HUES48 (cell line): ENCODE measurements around the gene CPA5.

Source experiments
- H3K27ac ChIP-seq: one replicate; pipeline ENCODE4 v1.7.0; 2013; ENCODE audit warnings: low read depth, low read length, inconsistent platforms
- H3K27me3 ChIP-seq: 2 replicates; pipeline ENCODE4 v1.6.1; 2013; ENCODE audit warnings: mild to moderate bottlenecking, low read length; ENCODE audit not compliant: control insufficient read depth, insufficient read depth
- H3K36me3 ChIP-seq: 2 replicates; pipeline ENCODE4 v1.6.1; 2013; ENCODE audit warnings: low read length; ENCODE audit not compliant: control insufficient read depth, insufficient read depth
- H3K4me1 ChIP-seq: 2 replicates; pipeline ENCODE4 v1.6.1; 2013; ENCODE audit warnings: mild to moderate bottlenecking, low read length; ENCODE audit not compliant: control insufficient read depth, insufficient read depth
- H3K4me3 ChIP-seq: 2 replicates; pipeline ENCODE4 v1.5.1; 2013; ENCODE audit warnings: mild to moderate bottlenecking, low read depth, low read length
- H3K9ac ChIP-seq: 2 replicates; pipeline ENCODE4 v1.6.1; 2013; ENCODE audit warnings: mild to moderate bottlenecking, low read depth, low read length, moderate library complexity
- H3K9me3 ChIP-seq: 2 replicates; pipeline ENCODE4 v1.6.1; 2013; ENCODE audit warnings: low read length; ENCODE audit not compliant: control insufficient read depth, insufficient read depth

CPA5 gene

GRCh38 chr7:130350945-130351790, 6.6 kb downstream of the CPA5 start:
- H3K9me3 ChIP-seq: no peaks in the 10 kb centered on the region
- 0 out of 2 replicates have a peak overlapping the region, but pooled peaks have one; percentile 12 for H3K9ac ChIP-seq
- no peaks in the 10 kb centered on the region for H3K36me3 ChIP-seq
- no peak overlapping the region for H3K4me3 ChIP-seq
- H3K27me3 ChIP-seq: no peaks in the 10 kb centered on the region
- peaks cover 27% of the 10 kb centered on the region for H3K4me1 ChIP-seq
- peak overlapping the region; percentile 19 for H3K27ac ChIP-seq

DNA sequence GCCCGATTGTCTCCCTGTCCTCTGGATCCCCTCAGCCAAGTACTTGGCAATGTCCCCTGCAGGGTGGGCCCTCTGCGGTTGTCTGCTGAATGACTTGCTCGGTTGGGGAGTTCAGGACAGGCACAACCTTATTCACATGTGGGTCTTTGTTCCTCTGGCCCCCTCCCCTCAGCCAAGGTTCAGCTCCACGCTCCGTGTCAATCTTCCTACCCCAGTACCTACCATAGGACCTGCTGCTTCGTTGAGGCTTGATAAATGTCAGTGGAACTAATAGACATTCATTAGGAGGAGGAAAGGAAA, 7.1 kb downstream of the CPA5 start:
- peak overlapping the region; percentile 19 for H3K27ac ChIP-seq
- H3K27me3 ChIP-seq: no peaks in the 10 kb centered on the region
- 0 out of 2 replicates have a peak overlapping the region, but pooled peaks have one; percentile 12 for H3K9ac ChIP-seq
- H3K4me3 ChIP-seq: no peak overlapping the region
- no peaks in the 10 kb centered on the region for H3K9me3 ChIP-seq
- H3K4me1 ChIP-seq: peaks cover 29% of the 10 kb centered on the region
- no peaks in the 10 kb centered on the region for H3K36me3 ChIP-seq

- H3K27ac ChIP-seq: peak overlapping the region; percentile 19
- H3K9me3 ChIP-seq: no peaks in the 10 kb centered on the region
- no peak overlapping the region for H3K4me3 ChIP-seq
- no peaks in the 10 kb centered on the region for H3K36me3 ChIP-seq
- H3K27me3 ChIP-seq: no peaks in the 10 kb centered on the region
- H3K4me1 ChIP-seq: peaks cover 32% of the 10 kb centered on the region
- no peak overlapping the region for H3K9ac ChIP-seq
Measured at GRCh38 chr7:130352194-130353074, 7.8 kb downstream of the CPA5 start.

DNA sequence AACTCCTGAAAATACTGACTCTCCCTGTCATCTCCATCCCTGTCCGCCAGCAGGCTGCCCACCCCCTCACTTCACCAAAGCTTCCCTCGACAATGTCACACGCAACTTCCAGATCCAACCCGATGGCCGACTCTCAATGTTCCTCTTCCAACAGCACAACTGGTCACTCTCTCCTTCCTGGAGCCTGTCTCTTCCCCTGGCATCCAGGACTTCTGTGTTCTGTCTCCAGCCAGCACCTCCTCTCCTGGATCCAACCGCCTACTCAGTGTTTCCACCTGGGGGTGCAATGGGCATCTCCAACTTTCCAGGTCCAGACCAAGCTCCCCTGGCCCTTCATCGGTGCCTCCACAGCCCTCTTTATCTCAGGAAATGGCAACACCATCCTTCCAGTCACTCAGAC, 8.6 kb downstream of the CPA5 start:
- Histone ChIP-seq H3K27ac (no peak overlapping the region), H3K9me3 (no peaks in the 10 kb centered on the region), H3K27me3 (no peaks in the 10 kb centered on the region), H3K9ac (no peak overlapping the region), H3K4me1 (peaks cover 32% of the 10 kb centered on the region), H3K36me3 (no peaks in the 10 kb centered on the region), H3K4me3 (no peak overlapping the region)

GRCh38 chr7:130356121-130356875, 11.7 kb downstream of the CPA5 start:
- Histone ChIP-seq H3K27me3 (no peaks in the 10 kb centered on the region), H3K9ac (no peak overlapping the region), H3K4me1 (peaks cover 25% of the 10 kb centered on the region), H3K4me3 (peak overlapping the region; percentile 11; the same call in 1 of the 2 replicates), H3K9me3 (no peaks in the 10 kb centered on the region), H3K36me3 (no peaks in the 10 kb centered on the region), H3K27ac (peak overlapping the region; percentile 70)

DNA sequence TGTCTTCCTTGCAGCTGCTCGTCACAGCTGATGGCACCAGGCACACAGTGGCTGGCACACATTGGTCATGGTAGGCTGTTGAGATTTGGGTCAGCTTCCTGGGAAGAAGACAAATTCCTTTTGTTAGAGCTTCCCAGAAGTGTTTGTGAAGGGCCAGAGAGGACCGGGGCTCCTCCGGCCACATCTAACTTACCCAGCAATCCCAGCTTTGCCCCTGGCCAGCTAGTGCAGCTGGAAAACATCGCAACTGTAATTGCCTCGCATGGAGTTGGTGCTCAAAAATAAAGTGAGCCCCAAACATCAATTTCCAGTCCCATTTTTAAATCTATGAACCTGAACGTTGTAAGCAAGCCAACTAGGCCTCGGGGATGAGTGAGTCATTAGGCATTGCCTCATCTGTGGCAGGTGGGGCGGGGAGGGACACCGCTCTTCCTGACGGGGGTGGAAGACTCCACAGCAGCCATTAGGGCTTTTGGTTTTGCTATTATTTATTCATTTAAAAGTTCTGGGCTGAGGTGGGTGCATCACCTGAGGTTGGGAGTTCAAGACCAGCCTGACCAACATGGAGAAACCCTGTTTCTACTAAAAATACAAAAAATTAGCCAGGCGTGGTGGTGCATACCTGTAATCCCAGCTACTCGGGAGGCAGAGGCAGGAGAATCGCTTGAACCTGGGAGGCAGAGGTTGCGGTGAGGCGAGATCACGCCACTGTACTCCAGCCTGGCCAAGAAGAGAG, 12.4 kb downstream of the CPA5 start:
- Histone ChIP-seq H3K4me3 (peak overlapping the region; percentile 11; the same call in 1 of the 2 replicates), H3K36me3 (no peaks in the 10 kb centered on the region), H3K9ac (no peak overlapping the region), H3K27me3 (no peaks in the 10 kb centered on the region), H3K27ac (peak overlapping the region; percentile 70), H3K9me3 (no peaks in the 10 kb centered on the region), H3K4me1 (peaks cover 17% of the 10 kb centered on the region)

DNA sequence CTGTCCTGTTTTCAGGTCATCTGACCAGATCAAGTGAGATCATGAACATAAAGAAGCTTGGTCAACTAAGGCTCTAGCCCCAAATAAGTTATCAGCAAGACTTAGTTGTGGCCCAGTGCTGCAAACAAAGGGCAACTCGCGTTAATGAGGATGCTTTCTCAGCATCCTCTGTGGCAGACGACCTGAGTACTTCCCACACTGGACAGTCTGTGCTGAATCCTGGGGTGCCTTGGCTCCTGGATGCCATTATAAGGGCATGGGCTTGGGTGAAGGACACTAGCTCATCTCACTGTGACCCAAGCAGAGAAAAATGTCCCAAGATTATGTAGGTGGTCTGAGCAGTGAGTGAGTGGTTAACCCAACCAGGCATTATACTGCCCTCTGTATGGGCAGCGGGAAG, 13.9 kb downstream of the CPA5 start:
- Histone ChIP-seq H3K9ac (no peak overlapping the region), H3K9me3 (no peaks in the 10 kb centered on the region), H3K27me3 (no peaks in the 10 kb centered on the region), H3K27ac (no peak overlapping the region), H3K36me3 (no peaks in the 10 kb centered on the region), H3K4me3 (no peak overlapping the region), H3K4me1 (peaks cover 14% of the 10 kb centered on the region)

- Histone ChIP-seq H3K9ac (no peak overlapping the region), H3K4me3 (no peak overlapping the region), H3K36me3 (no peaks in the 10 kb centered on the region), H3K9me3 (no peaks in the 10 kb centered on the region), H3K27ac (no peak overlapping the region), H3K4me1 (peaks cover 14% of the 10 kb centered on the region), H3K27me3 (no peaks in the 10 kb centered on the region)
Measured at GRCh38 chr7:130359276-130359857, 14.8 kb downstream of the CPA5 start.

DNA sequence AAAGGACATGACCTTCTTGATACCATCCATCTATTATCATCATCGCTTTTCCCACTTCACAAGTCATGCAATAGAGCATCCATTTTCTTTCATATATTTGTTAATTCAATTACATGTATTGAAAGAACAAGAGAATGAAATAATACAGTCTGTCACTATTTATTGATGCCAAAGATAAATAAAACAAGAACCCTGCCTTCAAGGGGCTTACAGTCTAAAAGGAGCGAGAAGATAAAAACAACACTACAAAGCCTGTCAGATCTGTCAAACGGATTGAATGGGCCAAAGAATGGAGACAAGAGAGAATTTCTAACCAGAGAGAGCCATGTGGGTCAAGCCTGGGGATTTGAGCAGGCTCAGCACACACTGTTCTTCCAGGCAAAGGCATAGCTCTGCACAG, 15.9 kb downstream of the CPA5 start:
- Histone ChIP-seq H3K4me3 (no peak overlapping the region), H3K27me3 (no peaks in the 10 kb centered on the region), H3K27ac (no peak overlapping the region), H3K4me1 (peaks cover 14% of the 10 kb centered on the region), H3K9ac (no peak overlapping the region), H3K9me3 (no peaks in the 10 kb centered on the region), H3K36me3 (no peaks in the 10 kb centered on the region)

- peaks cover 8% of the 10 kb centered on the region for H3K4me1 ChIP-seq
- no peaks in the 10 kb centered on the region for H3K9me3 ChIP-seq
- no peak overlapping the region for H3K9ac ChIP-seq
- H3K27me3 ChIP-seq: no peaks in the 10 kb centered on the region
- H3K4me3 ChIP-seq: no peak overlapping the region
- H3K36me3 ChIP-seq: no peaks in the 10 kb centered on the region
- H3K27ac ChIP-seq: no peak overlapping the region
Measured at GRCh38 chr7:130361681-130362080, 17.1 kb downstream of the CPA5 start.
